Fibroblast of lung (primary cell): ENCODE measurements around the gene CATSPERD.

ENCODE experiments used
- EZH2 ChIP-seq: IDR thresholded peaks from 2 replicates; pipeline ENCODE4 v1.5.1; 2012; ENCODE audit warnings: low read length, control low read depth, mild to moderate bottlenecking; ENCODE audit errors: missing control alignments
- TF ChIP-seq, protein P1 (sequence below), 2 donors: IDR thresholded peaks in 1 of 2; conservative IDR thresholded peaks in 1 of 2; 1 replicate in 1 of 2; 2 replicates in 1 of 2; pipeline ENCODE4 v1.5.1; 2011 to 2012; ENCODE audit warnings: low read length in 2 of 2, control low read depth in 1 of 2, inconsistent platforms in 1 of 2, low read depth in 1 of 2, mild to moderate bottlenecking in 1 of 2

DNA sequence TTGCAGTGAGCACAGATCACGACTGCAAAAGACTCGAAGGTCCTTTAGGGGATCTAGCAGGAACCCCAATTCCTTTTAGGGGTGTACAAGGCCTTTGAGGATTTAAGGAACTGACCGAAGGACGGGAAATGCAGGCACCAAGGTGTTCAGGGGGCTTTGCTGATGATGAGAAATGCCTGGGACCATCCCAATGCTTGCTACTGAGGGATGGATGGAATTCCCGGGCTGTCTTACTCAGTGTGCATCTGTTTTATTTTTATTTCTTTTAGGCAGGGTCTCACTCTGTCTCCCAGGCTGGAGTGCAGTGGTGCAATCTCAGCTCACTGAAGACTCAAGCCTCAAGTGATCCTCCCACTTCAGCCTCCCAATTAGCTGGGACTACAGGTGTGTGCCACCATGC, 52.8 kb downstream of the CATSPERD start:
- TF ChIP-seq, protein P1, sequence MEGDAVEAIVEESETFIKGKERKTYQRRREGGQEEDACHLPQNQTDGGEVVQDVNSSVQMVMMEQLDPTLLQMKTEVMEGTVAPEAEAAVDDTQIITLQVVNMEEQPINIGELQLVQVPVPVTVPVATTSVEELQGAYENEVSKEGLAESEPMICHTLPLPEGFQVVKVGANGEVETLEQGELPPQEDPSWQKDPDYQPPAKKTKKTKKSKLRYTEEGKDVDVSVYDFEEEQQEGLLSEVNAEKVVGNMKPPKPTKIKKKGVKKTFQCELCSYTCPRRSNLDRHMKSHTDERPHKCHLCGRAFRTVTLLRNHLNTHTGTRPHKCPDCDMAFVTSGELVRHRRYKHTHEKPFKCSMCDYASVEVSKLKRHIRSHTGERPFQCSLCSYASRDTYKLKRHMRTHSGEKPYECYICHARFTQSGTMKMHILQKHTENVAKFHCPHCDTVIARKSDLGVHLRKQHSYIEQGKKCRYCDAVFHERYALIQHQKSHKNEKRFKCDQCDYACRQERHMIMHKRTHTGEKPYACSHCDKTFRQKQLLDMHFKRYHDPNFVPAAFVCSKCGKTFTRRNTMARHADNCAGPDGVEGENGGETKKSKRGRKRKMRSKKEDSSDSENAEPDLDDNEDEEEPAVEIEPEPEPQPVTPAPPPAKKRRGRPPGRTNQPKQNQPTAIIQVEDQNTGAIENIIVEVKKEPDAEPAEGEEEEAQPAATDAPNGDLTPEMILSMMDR (conservative IDR thresholded peaks at IDR 0.05 in 1 of 2, IDR thresholded peaks at IDR 0.05 in 1 of 2; ENCODE audit: low read depth in 1 of 2, low read length in 2 of 2): no peak
- no peak for TF ChIP-seq EZH2
